DND-41 (cell line): ENCODE data around the gene CLDN2.
A peak's percentile ranks its signal among the peaks of the same experiment; 100 is the strongest.

Source experiments
- ATAC-seq: fragments of 200-7000 bp; cut with Tn5 transposase; 3 replicates; pipeline ENCODE4 v1.9.1; 2021; ENCODE audit warnings: low read depth; ENCODE audit not compliant: insufficient read depth
- DNase-seq: peaks from one replicate; pipeline ENCODE4 v3.0.0-alpha.2; 2020
- H2AFZ ChIP-seq: 2 replicates; pipeline ENCODE4 v1.6.0; 2012; ENCODE audit warnings: low read depth, low read length
- H3K27ac ChIP-seq: 2 replicates; pipeline ENCODE4 v1.5.1; 2012; ENCODE audit warnings: low read length, inconsistent platforms
- H3K27me3 ChIP-seq: fragments of 200-600 bp; sonication (generic); 2 replicates; pipeline ENCODE4 v1.6.0; 2012; ENCODE audit warnings: low read length, mild to moderate bottlenecking, inconsistent platforms; ENCODE audit not compliant: insufficient read depth, poor library complexity
- H3K36me3 ChIP-seq: 2 replicates; pipeline ENCODE4 v1.5.1; 2012; ENCODE audit warnings: low read length, inconsistent platforms; ENCODE audit not compliant: insufficient read depth
- H3K4me1 ChIP-seq: 2 replicates; pipeline ENCODE4 v1.5.1; 2012; ENCODE audit warnings: mild to moderate bottlenecking, low read length; ENCODE audit not compliant: insufficient read depth
- H3K4me2 ChIP-seq: 2 replicates; pipeline ENCODE4 v1.6.0; 2012; ENCODE audit warnings: mild to moderate bottlenecking, moderate library complexity, low read length, inconsistent platforms; ENCODE audit not compliant: insufficient read depth
- H3K4me3 ChIP-seq, 2 experiments: fragments of 200-600 bp in 1 of 2; shearing (Covaris generic) in 1 of 2; 2 replicates each; pipeline ENCODE4 v1.5.1; 2012 to 2016; ENCODE audit warnings: inconsistent platforms in 2 of 2, low read length in 2 of 2, mild to moderate bottlenecking in 2 of 2, low read depth in 1 of 2, moderate library complexity in 1 of 2
- H3K79me2 ChIP-seq: 2 replicates; pipeline ENCODE4 v1.6.0; 2012; ENCODE audit warnings: low read length, inconsistent platforms; ENCODE audit not compliant: insufficient read depth
- H3K9ac ChIP-seq: 2 replicates; pipeline ENCODE4 v1.6.0; 2012; ENCODE audit warnings: low read depth, mild to moderate bottlenecking, inconsistent platforms, low read length, moderate library complexity
- H3K9me3 ChIP-seq: 2 replicates; pipeline ENCODE4 v1.5.1; 2012; ENCODE audit warnings: low read length, moderate library complexity, mild to moderate bottlenecking, inconsistent platforms; ENCODE audit not compliant: insufficient read depth, severe bottlenecking
- H4K20me1 ChIP-seq: 2 replicates; pipeline ENCODE4 v1.6.0; 2012; ENCODE audit warnings: low read length; ENCODE audit not compliant: insufficient read depth
- EZH2 ChIP-seq: IDR thresholded peaks from 3 replicates; pipeline ENCODE4 v1.6.1; 2012; ENCODE audit warnings: borderline replicate concordance, low read depth, mild to moderate bottlenecking, moderate library complexity, low read length, inconsistent platforms; ENCODE audit not compliant: severe bottlenecking
- TF ChIP-seq, protein P1 (sequence below): IDR thresholded peaks from 2 replicates; pipeline ENCODE4 v1.5.1; 2012; ENCODE audit warnings: borderline replicate concordance, low read length, moderate library complexity, mild to moderate bottlenecking; ENCODE audit not compliant: poor library complexity, severe bottlenecking; ENCODE audit errors: extremely low read depth

CLDN2 gene

GRCh38 chrX:106931831-106932491 is 11.8 kb downstream of the CLDN2 start:
- ATAC-seq (no peak), DNase-seq (no peak)
- TF ChIP-seq EZH2 = no peak
- TF ChIP-seq, protein P1, sequence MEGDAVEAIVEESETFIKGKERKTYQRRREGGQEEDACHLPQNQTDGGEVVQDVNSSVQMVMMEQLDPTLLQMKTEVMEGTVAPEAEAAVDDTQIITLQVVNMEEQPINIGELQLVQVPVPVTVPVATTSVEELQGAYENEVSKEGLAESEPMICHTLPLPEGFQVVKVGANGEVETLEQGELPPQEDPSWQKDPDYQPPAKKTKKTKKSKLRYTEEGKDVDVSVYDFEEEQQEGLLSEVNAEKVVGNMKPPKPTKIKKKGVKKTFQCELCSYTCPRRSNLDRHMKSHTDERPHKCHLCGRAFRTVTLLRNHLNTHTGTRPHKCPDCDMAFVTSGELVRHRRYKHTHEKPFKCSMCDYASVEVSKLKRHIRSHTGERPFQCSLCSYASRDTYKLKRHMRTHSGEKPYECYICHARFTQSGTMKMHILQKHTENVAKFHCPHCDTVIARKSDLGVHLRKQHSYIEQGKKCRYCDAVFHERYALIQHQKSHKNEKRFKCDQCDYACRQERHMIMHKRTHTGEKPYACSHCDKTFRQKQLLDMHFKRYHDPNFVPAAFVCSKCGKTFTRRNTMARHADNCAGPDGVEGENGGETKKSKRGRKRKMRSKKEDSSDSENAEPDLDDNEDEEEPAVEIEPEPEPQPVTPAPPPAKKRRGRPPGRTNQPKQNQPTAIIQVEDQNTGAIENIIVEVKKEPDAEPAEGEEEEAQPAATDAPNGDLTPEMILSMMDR = no peak
- Histone ChIP-seq H3K27ac (no peak overlapping the region), H3K9ac (no peak overlapping the region), H2AFZ (no peak overlapping the region), H3K4me1 (peaks cover 11% of the 10 kb centered on the region), H3K36me3 (no peaks in the 10 kb centered on the region), H3K4me3 (no peak overlapping the region), H3K4me2 (no peak overlapping the region), H3K9me3 (no peaks in the 10 kb centered on the region), H3K27me3 (no peaks in the 10 kb centered on the region), H4K20me1 (no peaks in the 10 kb centered on the region), H3K79me2 (no peaks in the 10 kb centered on the region)

GRCh38 chrX:106932492-106932923 is 12.3 kb downstream of the CLDN2 start:
- ATAC-seq (no peak), DNase-seq (no peak)
- Histone ChIP-seq H3K9ac (no peak overlapping the region), H3K36me3 (no peaks in the 10 kb centered on the region), H2AFZ (no peak overlapping the region), H3K4me2 (no peak overlapping the region), H3K9me3 (no peaks in the 10 kb centered on the region), H3K27me3 (no peaks in the 10 kb centered on the region), H3K4me1 (peaks cover 11% of the 10 kb centered on the region), H3K4me3 (no peak overlapping the region), H4K20me1 (no peaks in the 10 kb centered on the region), H3K79me2 (no peaks in the 10 kb centered on the region), H3K27ac (no peak overlapping the region)
- TF ChIP-seq EZH2 = no peak
- TF ChIP-seq, protein P1 = no peak

- H3K27ac ChIP-seq = no peak overlapping the region
- no peaks in the 10 kb centered on the region for H3K27me3 ChIP-seq
- no peaks in the 10 kb centered on the region for H3K36me3 ChIP-seq
- no peak overlapping the region for H3K9ac ChIP-seq
- H3K4me1 ChIP-seq = peaks cover 11% of the 10 kb centered on the region
- TF ChIP-seq, protein P1 = no peak
- TF ChIP-seq EZH2 = no peak
- no peaks in the 10 kb centered on the region for H3K9me3 ChIP-seq
- H3K4me3 ChIP-seq = no peak overlapping the region
- no peak overlapping the region for H3K4me2 ChIP-seq
- DNase-seq (no peak), ATAC-seq (0 out of 3 replicates have a peak, but pooled peaks have one; percentile 17)
- H4K20me1 ChIP-seq = no peaks in the 10 kb centered on the region
- no peak overlapping the region for H2AFZ ChIP-seq
- H3K79me2 ChIP-seq = no peaks in the 10 kb centered on the region
These were observed 12.8 kb downstream of the CLDN2 start for GRCh38 chrX:106932960-106933537.
